HG02571 (cell line): Measurements from ENCODE around the gene JAG1.

Experiments used
- ATAC-seq: cut with Tn5 transposase; IDR thresholded peaks from one replicate; pipeline ENCODE4 v1.9.1; 2021; ENCODE audit warnings: mild to moderate bottlenecking, moderate library complexity; ENCODE audit not compliant: unreplicated experiment

JAG1 gene

GRCh38 chr20:10639737-10640556 is 33.9 kb downstream of the JAG1 start:
- no peak for ATAC-seq

- ATAC-seq: no peak
Measured at GRCh38 chr20:10639077-10639736, 34.6 kb downstream of the JAG1 start.

- no peak for ATAC-seq
Measured at GRCh38 chr20:10637563-10637962, 36.2 kb downstream of the JAG1 start.

GRCh38 chr20:10637031-10637559 is 36.7 kb downstream of the JAG1 start:
- ATAC-seq: no peak

- ATAC-seq: no peak
Measured at GRCh38 chr20:10636326-10636818, 37.4 kb downstream of the JAG1 start.

- ATAC-seq: no peak
Measured at GRCh38 chr20:10635476-10636208, 38.2 kb downstream of the JAG1 start.

- no peak for ATAC-seq
Measured at GRCh38 chr20:10634683-10635411, 39.0 kb downstream of the JAG1 start.

- ATAC-seq: no peak
Measured at GRCh38 chr20:10634211-10634610, 39.6 kb downstream of the JAG1 start.

- ATAC-seq: no peak
Measured at GRCh38 chr20:10633718-10634117, 40.1 kb downstream of the JAG1 start.

GRCh38 chr20:10632721-10633509 is 40.9 kb downstream of the JAG1 start:
- no peak for ATAC-seq

GRCh38 chr20:10631126-10631525 is 42.7 kb downstream of the JAG1 start:
- ATAC-seq: no peak

- no peak for ATAC-seq
Measured at GRCh38 chr20:10629946-10630650, 43.7 kb downstream of the JAG1 start.

- ATAC-seq: no peak
Measured at GRCh38 chr20:10626896-10627295, 46.9 kb downstream of the JAG1 start.

- ATAC-seq: no peak
Measured at GRCh38 chr20:10625641-10626040, 48.2 kb downstream of the JAG1 start.

- no peak for ATAC-seq
Measured at GRCh38 chr20:10622657-10623418, 51.0 kb downstream of the JAG1 start.

GRCh38 chr20:10621149-10621548 is 52.6 kb downstream of the JAG1 start:
- ATAC-seq: no peak

GRCh38 chr20:10619427-10619826 is 54.4 kb downstream of the JAG1 start:
- ATAC-seq: no peak

- no peak for ATAC-seq
Measured at GRCh38 chr20:10618611-10619245, 55.1 kb downstream of the JAG1 start.
